HG03108 (cell line): Measurements from ENCODE around the gene TAL2.
"Not testable (repeated sequence)": the region's sequence is repeated elsewhere in the genome, so short reads cannot be mapped to it uniquely, and the experiment has no call there.

Source experiments
- ATAC-seq: cut with Tn5 transposase; IDR thresholded peaks from one replicate; pipeline ENCODE4 v1.9.1; 2021; ENCODE audit warnings: moderate library complexity; ENCODE audit not compliant: unreplicated experiment

TAL2 gene

DNA sequence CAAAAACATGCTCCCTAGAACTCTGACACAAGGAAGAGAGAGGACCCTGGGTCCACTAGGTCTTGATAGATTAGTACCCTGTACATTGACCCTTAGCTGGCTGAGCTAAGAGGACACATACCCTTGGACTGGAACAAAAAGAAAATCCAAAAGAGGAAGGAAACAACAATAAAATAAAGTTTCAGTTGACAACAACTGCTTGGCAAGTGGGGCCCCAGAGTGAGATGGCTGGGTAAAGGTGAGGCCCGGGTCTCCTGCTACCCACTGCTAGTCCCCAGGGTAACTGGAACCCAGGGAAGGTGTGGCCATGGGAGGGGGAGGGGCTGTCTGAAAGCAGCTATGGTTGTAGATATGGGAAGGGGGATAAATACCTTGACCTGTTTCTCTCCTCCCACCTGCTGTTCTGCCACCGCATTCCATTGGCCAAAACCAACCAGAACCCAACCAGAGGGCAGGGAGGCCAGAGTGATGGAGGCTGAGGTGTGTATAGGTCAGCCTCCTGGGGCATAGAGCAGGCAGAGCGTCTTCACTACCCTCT is 11.7 kb downstream of the TAL2 start:
- no peak for ATAC-seq

DNA sequence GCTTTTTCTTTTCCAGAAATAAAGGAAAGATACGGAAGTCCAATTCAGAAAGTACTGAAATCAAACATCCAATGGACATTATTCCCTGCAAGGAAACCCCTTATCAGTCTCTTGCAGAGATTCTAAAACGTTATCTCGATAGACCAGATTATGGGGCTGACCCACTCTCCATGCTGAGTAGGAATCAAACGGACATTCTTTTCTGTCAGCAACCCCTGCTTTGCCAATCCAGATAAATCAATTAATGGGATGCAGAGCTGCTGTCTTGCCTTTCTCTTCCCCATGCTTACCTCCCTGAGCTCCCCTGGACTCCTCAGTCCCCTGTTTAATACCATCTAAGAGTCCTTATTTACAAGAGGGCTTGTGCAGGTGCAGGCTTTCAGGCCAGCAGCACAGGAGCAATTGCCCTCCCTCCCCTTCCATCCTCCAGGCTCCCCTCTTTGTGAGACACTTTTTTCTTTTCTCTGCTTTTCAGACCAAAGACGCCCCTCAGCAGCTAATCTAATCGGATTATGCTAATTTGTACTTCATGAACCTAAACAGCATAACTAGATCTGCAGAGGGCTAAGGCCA is 14.2 kb downstream of the TAL2 start:
- ATAC-seq = no peak

DNA sequence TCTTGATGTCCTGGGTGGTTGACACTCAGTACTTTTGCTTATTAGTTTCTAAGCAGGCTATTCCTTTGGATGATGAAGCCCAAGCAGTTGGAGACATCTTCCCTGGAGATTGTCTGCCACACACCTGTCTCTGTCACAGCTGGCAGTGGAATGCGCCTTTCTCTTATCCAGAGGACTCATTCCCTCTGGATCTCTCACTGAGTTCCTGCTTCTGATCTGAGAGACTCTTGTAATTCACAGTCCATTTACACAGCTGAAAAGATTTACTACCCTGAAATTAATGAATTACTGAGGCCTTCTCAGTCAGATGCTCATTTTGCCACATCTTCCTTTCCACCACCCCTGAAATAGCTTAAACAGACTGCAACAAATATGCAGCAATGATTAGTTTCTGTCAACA is 15.9 kb downstream of the TAL2 start:
- ATAC-seq = no peak

DNA sequence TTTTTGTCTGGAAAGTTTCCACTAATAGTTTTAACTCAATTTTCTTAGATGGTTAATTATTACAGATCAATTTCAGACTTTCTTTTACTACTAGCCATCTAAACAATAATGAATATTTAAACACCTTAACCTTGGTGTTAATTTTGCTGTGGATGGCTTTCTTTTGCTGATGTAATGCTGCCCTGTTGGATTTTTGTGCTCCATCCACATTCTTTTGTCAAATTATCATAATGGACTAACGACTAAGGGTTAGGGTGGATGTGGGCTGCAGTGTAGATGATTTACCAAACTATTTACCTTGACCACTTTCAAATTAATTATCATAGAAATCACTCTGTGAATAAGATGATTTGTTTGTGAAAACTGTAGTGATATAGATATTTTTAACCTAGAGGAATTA is 16.5 kb downstream of the TAL2 start:
- ATAC-seq = no peak

DNA sequence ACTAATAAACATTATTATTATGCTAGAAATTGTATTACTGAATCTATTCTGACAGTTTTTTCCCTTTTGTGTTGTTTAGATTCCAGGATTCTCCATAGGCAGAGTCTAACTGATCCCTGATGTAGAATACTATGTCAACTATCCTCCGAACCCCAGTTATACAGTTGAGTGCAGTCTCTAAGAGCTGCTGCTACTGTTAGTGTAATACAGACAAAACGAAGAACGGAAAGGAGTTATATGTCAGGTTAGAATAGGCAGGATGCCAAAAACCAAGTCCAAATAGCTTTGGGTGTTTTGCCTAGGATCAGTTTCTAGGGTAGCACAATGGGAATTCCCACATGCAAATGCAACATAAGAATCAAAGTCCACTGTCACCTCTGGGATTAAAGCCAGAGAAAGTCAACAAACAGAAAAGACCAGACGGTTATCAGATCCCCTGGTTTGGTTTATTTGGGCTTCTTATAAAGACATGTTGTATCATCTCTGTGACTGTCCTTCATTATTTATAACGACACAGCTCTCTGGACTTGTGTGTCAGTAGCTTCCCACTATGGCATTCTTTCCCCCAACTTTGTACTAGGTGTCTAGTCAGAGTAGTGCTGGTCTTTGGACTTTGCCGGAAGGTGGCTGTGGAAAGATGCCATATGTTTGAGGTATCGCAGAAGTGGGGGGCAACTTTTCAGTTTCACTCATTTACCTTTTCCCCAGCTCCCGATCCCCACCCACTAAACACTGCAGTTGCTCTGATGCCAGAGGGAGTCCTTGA is 17.2 kb downstream of the TAL2 start:
- ATAC-seq = no peak

DNA sequence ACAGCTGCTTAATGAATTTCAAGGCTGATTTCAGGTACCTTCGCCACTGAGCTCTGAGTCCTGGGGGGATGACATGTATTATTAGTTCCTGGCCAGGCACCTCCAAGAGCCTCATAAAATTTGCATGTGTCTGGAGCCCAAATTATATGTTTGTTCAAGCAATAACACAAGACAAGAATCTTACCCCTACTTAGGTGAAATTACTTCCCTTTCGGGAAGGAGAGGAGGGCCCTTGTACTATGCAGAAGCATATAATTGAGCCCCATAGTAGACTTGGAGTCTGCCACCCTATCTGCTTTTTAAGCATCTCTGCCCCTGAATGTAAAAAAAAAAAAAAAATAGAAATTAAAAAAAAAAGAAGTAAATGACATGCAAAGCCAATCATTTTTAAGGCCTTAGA is 19.1 kb downstream of the TAL2 start:
- ATAC-seq = no peak

DNA sequence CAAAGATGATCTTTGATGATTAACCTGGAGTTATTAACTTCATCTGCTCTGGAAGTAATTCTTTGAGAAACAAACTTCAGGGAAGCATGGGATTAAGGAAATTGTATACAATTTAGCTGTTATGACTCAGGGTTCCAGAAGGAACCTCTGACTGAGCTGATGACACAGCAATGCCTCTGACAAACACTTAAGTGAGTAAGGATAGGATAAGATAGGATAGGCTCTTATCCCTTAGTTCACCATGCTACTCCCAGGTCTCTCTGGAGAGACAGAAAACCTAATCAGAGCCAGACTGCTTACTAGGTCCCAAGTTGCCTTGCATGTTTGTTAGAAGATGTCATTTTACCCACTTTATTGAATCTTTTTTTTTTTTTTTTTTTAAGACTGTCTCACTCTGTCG is 19.5 kb downstream of the TAL2 start:
- ATAC-seq = no peak

DNA sequence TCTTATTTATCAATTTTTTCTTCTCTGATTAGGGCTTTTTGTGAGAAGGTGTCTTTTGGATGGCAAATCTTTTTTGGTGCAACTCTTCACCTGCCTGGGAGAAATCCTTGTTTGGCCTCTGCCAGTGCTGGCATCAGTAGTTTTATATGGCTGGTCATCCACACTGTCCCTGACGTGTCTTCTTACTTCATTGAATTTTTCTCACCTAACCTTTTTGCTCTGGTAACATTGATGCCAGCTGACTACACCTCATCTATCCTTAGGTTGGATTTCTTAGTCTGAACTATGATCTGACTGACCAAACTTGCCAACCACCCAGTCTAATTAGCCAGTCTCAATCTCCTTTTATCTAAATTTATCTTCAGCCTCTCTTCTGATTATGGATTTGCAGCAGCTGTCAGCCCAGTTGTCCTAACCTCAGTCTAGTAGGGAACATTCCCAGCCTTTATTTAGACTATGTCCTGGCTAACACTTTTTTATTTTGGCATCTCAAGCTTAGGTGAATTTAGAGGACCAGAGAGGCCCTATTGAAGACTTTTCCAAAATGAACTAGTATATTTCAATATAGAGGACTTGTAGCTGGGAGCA is 21.5 kb downstream of the TAL2 start:
- ATAC-seq = no peak

DNA sequence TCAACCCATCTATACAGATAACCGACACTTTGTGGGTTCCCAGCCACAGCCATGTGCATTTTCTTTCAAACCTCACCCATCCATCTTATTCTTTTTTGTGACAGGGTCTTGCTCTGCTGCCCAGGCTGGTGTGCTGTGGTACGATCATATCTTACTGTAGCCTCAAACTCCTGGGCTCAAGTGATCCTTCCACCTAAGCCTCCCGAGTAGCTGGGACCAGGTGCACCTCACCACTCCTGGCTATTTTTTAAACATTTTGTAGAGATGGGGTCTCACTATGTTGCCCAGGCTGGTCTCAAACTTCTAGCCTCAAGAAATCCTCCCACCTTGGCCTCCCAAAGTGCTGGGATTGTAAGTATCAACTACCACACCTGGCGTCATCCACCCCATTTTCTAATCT is 24.7 kb downstream of the TAL2 start:
- no peak for ATAC-seq

DNA sequence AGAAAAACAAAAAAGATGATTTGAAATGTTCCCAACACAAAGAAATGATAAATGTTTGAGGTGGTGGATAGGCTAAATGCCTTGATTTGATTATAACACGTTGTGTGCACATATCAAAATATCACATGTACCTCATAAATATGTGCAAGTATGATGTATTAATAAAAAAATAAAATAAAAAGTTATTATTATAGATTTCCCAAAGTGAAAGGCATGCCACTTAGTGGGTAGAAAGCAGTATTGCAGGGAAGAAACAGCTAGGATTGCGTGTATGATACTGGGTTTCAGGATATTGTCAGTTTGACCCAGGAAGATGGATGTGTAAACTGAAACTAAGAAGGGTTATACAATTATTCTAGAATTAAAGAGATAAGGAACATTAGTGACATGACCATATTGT is 28.5 kb downstream of the TAL2 start:
- no peak for ATAC-seq

DNA sequence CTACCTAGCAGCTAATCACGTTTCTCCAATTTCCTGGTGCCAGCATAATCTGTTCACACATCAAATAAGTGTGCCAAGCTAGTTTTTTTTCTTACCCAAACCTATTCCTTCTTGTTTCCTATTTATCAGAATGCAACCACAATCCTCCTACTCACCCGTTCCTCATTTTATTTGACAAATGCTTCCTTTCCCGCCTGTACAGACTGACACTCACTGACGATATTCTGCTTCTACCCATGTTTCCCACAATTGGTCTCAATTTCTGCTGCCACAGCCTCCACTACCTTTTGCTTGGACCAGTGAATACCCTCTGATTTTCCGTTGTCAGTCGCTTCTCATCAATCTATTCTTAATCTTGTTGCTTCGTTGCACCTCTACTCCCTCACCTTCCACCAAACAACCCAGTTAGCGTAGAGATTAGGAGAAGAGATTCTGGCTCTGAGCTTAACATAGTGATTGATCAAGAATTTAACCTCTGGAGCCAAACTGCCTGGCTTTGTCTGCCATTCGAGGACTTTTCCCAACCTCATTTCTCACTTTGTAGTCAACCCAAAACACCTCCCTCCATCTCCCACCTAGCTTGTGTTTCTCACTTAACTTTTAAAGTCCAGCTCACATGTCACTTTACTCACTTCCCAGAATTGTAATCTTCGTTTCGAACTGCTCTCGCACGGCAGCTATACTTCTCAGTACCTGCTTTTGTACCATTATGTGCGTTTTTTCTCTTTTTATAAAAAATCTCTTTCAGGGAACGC is 31.4 kb downstream of the TAL2 start:
- peak; percentile 29 for ATAC-seq

DNA sequence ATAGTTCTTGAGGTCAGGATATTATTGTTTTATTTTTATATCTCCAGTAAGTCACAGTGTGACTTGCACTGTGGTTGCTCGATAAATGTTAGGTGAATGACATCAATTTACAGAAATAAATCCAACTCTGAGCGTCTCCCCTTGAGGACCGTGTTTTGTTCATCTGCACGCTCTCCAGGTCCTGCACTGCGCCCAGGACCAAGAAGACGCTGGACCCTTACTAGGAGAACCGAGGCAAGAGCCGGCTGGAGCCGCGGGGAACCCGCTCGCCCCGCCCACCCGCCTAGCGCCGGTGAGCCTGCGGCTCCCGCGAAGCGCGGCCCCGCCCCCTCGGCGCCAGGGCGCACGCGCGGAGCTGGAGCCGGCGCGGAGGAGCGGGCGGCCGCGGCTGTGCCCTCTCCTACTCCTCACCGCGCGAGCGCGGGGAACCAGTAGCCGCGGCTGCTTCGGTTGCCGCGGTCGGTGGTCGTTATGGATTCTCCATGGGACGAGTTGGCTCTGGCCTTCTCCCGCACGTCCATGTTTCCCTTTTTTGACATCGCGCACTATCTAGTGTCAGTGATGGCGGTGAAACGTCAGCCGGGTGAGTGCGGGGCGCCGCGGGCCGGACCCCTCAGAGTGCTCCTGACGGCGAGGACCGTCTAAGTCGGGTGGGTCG is 32.1 kb downstream of the TAL2 start, which contains the start of gene TMEM38B:
TSS of gene TMEM38B (plus strand) at position 352 of the 658 bp plus-strand sequence. CDS start at position 472, 120 bp downstream.
- ATAC-seq = peak; percentile 74

DNA sequence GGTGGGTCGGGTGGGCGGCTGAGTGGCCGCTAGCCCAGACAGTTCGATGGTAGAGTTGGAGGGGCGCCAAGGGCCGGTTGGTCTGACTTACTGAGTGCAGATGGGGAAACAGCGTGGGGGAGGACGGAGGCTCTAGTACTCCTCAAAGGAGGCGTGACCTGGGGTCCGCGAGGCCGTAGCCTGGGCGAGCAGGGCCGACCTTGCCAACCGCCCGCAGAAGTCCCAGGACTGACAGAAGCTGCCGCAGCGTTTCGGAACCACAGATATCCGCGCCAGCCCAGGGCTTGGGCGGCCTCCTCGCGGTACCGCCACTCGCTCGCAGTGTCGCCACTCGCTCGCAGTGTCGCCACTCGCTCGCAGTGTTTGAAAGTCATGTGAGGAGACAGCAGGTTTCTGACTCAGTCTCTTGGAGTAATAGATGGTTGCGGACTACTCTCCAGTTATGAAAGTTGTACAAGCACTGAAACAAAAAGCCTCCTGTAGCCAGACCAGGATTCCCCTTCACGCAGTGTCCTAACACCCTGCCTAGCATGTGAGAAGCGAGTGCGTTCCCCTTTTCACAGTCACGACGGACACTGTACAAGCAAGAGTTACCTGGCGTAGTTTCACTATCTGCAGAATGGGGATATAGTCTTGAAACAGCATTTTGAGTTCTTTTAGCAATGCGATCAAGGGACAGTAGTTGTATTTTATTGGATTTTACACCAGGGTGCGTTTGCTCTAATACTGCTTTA is 32.8 kb downstream of the TAL2 start:
- ATAC-seq = peak; percentile 57

DNA sequence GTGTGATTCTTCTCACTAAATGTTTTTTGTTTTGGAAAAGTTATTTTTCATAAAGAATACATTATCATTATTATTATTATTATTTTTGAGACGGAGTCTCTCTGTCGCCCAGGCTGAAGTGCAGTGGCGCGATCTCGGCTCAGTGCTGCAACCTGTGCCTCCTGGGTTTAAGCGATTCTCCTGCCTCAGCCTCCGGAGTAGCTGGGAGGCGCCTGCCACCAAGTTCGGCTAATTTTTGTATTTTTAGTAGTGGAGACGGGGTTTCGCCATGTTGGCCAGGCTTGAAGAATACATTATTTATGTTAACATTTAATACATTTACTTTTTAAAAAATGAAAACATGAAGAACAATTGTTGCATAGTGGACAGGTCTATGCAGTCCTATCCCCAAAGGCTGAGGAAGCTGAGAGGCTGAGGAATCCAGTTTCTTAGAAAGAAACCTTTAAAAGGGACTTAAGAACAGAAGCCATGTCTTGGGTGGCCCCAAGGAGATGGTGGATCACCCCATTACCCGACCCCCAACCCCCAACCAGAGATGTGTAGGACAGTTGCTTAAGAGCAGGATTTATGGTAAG is 34.0 kb downstream of the TAL2 start:
- no peak for ATAC-seq

DNA sequence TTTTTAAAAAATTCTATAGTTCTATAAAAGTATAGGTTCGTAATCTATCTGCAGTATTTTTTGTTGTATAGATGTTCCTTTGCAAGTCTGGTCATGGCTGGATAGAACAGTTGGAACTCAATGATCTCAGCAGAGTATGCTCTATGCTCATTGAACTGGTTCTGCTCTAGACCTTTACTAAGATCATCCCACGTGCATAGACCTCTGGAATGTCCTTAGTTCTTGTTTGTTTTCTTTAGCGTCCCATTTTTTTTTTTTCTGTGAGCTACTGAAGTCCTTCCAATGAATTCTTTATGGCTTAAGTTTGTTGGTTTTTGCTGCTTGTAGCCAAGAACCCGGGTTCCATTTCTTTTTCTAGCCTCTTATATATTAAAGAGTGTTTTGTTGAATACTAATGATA is 35.6 kb downstream of the TAL2 start:
- ATAC-seq = no peak

DNA sequence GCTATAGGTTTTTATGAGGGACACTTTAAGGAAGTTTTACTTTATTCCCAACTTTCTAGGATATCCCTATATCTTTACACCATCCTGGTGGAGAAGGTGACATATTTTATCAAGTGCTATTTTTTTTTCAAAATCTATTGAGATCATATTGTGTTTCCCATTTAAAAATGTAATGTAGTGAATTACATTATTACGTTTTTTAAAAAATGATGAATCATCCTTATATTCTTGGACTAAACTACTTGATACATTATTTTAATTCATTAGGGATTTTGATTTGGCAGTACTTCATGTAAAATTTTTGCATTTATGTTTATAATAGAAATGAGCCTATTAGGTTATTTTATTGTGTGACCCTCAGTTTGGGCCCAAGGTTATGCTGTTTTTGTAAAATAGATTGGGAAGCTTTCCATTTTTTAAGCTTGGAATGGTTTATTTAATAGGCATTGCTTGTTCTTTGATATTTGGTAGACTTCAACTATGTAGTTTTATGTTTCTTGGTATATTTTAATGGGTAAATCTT is 36.2 kb downstream of the TAL2 start:
- no peak for ATAC-seq

DNA sequence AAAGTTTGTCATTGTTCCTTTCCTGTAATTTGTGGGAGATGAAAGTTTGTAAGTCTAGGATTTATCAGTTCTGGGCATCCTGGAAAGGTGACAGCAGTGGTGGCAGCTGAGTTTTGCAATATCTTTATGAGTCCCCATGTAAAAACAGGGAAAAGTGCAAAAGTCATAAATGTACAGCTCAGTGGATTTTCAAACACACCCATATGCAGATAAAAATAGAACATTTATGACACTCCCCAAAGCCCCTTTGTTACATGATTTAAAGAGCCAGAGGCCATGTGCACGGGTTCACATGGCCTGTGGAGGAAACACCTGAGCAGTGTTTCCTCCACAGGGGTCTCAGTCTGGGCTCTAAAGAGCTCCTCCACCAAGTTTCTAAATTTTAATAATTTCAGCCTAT is 38.4 kb downstream of the TAL2 start:
- no peak for ATAC-seq

DNA sequence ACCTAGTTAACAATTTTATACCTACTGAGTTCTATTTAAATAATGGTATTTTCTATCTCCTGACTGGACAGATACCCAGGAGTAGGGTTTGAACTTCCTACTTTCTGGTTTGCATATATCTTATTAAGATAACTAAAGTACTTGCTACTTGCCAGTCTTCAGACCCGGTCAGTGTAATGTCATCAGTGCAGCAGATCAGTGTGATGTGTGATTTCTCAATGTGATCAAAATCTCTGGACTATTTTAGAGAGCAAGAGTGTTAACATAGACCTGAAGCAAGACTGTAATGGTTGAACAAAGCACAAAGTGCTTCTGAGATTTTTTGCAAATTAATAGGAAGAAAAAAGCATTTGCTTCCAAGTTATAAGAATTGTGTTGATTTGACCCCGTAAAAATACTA is 38.9 kb downstream of the TAL2 start:
- no peak for ATAC-seq

DNA sequence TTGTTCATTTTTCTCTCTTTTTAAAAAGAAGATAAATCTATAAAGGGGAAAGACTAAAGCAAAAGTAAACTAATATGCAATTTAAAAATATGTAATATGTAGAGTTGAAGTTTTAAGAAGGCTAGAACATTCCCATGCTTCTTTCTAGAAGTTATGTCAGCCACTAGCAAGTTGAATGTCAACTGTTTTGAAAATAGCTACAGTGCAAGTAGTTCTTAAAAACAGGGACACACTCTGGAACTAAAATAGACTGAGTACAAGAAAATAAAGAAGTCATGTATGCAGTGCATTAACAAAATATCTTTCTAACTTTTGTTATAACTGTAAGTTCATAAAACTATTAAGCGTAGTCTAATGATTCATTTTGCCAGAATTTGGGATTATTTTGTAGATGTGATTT is 40.0 kb downstream of the TAL2 start:
- ATAC-seq = no peak

DNA sequence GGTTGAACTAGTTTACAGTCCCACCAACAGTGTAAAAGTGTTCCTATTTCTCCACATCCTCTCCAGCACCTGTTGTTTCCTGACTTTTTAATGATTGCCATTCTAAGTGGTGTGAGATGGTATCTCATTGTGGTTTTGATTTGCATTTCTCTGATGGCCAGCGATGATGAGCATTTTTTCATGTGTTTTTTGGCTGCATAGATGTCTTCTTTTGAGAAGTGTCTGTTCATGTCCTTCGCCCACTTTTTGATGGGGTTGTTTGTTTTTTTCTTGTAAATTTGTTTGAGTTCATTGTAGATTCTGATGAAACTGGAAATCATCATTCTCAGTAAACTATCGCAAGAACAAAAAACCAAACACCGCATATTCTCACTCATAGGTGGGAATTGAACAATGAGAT is 41.4 kb downstream of the TAL2 start:
- ATAC-seq = not testable (repeated sequence)
